Activated CD8-positive, alpha-beta memory T cell treated with anti-CD3 and anti-CD28 coated beads, Interleukin-2, amount 50 U/mL, for 1 hour (primary cell): Measurements from ENCODE around the gene KASH5.

ENCODE experiments used
- DNase-seq: peaks from one replicate; pipeline ENCODE4 v3.0.0-alpha.2; 2020; ENCODE audit errors: extremely low read depth

KASH5 gene

DNA sequence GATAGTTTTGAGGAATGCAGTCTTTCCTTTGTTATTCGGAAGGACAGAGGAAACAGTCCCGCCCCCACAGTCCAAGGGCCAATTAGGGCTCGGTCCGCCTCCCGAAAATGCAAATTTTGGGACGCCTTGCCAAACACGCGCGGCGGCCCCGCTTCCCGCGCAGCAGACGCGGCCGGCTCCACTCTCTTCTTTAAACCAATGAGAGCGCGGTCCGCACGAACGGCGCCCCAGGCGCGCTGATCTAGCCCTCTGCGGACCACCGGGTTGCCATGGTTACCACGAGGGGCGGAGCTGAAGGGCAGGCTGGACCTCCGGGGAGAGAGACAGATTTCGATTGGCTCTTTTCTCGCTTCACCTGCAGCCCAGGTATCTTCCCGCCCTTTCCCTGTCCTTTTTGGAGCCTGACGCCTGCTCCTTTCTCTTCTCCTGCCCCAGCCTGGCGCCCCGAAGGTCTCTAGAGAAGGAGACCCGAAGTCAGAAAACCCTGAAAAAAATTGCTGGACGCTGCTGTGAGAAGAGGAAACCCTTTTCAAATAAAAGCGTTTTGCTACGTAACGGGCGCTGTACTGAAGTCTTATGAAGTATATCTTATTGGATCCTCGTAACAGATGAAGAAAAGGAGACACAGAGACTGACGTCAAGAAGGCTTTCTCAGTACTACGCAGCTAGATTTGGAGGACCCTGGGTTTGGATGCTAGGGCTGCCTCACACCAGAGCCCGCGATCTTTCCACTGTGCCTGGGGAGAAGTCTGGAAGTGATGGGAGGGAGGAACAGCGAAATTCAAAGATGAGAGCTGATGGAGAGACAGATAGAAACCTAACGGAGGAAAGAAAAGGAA is 33.2 kb downstream of the KASH5 start:
- no peak for DNase-seq

DNA sequence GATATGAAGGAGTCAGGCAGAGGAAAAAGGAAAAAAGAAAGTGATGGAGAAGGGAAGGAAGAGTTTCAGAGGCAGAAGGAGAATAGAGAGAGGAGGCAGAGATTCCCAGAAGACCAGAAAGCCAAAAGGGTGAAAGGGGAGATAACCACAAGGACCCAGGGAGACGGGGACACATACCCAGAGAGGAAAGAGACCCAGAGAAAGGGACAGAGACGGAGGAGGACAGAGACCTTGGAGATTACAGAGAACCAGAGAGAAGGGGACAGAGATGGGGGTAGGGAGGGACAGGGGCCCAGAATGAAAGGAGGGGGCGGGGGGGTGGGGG is 33.8 kb downstream of the KASH5 start:
- DNase-seq: no peak

DNA sequence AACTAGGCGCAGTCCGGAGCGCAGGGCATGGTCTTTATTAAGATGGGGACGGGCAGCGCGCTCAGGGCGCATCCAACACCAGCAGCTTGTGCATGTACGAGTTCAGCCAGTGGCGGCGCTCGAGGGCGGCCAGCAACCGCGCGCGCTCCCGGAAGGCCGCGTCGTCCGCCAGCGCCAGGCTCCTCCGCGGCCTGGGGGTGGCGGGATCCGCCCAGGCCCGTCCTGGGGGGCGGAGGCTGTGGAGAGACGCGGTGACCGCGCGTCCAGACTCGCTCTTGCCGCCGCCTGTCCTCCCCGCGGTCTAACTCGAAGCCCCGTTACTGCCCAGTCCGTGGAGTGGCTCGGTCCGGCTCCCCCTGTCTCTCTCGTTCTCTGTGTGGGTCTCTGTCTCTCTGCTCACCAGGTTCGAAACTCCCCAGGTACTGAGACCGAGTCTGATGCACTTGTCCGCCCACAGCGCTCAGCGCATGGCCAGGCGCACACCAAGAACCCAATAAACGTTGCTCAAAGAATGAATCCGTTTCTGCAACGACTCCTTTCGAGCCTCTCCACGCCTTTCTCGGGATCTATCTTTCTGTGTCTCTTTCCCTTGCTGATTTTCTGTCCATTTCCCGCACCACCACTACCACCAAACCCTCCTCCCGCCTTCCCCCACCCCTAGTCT is 34.5 kb downstream of the KASH5 start:
- DNase-seq: no peak

DNA sequence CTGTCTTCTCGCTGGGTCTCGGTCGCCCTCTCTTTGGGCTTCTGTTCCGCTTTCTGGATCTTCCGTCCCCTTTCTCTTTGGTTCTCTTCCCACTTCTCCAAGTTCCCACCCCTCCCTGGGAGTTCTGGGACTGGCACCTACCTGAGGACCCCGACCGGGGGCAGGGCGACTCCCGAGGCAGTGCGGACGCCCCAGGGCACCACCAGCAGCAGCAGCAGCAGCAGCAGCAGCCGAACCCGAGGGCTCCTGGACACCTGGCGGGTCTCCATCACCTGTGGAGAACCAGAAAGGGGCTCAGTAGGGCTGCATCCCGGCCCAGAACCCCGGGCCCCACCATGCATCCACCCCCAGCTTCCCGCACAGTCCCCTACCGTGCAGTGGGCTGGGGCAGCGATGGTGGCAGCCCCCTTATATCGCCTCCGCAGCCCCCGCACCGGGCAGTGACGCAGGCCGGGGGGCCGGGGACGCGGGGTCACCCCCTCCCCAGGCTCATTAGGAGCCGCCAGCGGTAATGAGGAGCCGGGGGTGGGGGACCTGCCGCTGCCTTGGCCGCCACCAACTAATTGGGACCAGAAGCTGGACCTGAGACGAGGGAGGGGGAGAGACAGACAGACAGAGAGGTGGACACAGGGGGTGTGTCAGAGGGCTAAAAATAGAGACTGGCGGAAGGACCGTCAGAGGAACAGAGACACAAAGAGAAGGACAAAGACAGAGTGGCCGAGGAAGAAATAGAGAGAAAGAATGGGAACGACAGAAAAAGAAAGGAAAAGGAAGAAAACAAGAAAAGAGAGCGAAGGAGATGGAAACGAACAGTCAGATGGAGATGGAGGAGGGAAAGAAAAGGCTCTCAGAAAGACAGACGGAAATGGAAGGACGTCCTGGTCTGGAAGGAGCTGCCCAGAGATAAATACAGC is 35.3 kb downstream of the KASH5 start, which contains the start of gene PTH2:
PTH2 (minus strand) TSS at position 371 of the 914 bp plus-strand sequence; CDS start at position 269, 102 bp downstream.
- no peak for DNase-seq

DNA sequence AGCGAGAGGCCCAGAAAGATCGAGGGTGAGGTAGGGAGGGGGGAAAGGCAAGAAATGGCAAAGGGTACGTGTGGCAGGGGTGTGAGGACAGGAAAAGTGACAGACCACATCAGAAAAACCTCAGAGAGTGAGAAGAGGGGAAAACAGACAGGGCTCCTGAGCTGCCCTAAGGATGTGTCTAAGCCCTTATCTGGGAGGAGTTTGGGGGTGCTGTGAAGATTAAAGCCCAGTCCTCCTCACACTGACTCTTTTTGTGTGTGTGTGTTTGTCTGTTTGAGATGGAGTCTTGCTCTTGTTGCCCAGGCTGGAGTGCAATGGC is 35.9 kb downstream of the KASH5 start:
- no peak for DNase-seq

DNA sequence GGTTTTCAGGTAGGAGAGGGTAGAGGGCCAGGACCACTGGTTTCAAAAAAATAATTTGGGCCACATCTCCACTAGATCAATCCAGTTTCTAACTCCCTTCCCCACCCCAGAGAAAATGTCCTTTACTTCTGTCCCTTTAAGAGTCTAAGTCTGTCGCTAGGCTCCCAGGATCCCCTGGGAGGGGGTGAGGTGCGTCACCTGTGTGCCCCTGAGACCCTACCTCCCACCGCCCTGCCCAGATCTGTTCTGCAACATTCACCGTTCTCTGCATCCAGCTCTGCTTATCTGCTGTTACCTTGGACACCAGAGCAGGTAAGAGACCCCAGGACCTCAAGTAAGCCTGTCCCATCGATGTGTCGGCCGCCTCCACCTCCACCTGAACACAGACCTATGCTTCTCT is 37.1 kb downstream of the KASH5 start, which contains the start of gene GFY:
GFY (plus strand) TSS at position 211 of the 400 bp plus-strand sequence. CDS start 1,043 bp downstream, outside the sequence.
- DNase-seq: no peak

DNA sequence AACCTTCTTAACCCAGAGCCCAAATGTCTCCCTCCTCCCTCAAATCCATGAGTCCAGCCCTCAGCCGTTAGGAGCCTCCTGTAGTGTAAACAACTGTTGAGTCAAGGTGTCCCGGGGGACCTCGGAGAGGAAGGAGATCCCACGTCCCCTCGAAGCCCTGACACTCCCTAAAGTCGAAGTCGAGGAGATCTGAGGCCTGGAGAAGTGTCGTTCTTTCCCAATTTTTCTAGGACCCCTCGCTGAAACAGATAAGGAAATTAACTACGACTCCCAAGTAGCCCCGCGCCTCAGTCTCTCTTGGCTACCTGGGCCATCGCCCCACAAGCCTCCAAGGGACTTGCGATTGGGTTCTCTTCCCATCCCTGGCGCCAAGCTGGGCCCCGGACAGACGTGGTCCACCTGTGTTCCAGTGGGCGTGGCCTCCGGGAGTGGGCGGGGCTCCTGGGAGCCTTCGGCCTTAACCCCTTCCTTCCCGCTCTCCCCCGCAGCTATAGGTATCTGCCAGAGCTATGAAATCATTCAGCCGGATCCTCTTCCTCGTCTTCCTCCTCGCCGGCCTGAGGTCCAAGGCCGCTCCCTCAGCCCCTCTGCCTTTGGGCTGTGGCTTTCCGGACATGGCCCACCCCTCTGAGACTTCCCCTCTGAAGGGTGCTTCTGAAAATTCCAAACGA is 38.0 kb downstream of the KASH5 start:
- DNase-seq: no peak

DNA sequence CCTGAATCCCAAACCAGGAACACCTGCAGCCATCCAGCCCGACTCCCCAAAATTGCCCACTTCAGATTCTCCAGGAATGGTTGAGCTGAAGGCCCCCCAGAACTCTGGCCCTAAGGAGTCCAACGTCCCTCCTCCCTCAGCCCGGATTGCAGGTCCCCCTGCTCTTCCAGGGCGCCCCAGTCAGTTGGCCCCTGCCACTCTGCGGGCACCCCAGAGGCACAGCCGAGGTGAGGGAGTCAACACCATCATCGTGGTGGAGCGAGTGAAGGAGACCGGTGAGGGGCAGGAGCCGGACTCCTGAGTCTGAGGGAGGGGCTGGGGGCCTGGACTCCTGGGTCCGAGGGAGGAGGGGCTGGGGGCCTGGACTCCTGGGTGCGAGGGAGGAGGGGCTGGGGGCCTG is 39.3 kb downstream of the KASH5 start:
- DNase-seq: no peak

DNA sequence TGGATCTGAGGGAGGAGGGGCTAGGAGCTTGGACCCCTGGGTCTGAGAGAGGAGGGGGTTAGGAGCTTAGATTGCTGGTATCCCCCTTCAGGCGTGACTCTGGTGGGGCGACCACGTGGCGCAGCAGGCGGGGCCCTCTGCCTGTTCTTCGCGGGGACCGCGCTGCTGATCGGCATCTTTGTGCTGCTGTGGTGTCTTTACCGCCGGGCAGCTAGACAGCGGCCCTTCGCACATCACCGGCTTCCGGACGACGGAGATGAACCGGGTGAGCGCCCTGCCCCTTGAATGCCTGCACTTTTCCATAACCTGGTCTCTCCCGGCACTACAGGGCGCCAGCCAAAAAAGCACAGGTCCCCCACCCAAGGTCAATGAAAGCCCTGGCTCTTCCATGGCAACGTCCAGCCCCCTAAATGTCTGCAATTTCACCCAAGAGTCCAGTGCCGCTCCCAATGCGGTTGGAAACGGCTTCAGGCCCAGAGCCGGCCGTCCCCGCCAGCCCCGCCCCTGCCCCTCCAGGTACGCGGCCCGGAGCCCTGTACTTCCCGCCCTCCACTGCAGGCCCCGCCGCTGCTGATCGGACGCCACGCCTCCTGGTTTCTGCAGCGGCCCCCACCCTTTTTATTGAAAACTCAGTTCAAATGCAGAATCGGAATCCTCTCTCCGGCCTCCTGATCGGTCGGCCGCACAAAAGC is 40.0 kb downstream of the KASH5 start:
- no peak for DNase-seq

DNA sequence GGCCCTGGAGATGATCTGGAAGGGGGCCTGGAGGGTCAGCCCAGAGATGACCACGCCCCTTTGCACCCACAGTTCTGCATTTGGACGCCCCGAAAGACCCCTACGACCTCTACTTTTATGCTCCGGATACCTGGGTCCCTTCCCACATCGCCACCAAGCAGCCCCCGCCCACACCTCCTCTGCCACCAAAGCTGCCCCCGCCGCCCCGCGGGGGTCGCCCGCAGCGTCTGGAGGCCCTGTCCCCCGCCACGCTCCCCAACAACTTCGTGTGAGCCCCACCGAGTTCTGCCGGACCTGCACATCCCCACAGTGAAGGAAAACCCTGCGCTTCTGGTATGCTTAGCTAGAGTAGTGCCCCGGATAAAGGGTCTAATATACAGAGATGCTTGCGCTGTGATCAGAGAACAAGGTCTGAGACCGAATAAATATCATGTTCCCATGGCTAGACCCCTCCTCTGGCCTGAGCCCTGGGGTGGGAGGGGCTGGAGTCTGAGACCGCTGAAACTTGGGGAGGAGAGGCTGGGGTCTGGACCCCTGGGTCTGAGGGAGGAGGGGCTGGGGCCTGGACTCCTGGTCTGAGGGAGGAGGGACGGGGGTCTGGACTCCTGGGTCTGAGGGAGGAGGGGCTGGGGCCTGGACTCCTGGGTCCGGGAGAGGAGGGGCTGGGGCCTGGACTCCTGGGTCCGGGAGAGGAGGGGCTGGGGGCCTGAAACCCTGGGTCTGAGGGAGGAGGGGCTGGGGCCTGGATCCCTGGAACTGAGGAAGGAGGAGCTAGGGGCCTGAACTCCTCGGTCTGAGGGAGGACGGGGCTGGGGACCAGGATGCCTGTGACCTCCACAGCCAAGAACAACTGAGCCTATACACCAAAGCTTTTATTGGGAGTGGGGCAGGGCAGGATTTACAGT is 40.8 kb downstream of the KASH5 start:
- DNase-seq: no peak

DNA sequence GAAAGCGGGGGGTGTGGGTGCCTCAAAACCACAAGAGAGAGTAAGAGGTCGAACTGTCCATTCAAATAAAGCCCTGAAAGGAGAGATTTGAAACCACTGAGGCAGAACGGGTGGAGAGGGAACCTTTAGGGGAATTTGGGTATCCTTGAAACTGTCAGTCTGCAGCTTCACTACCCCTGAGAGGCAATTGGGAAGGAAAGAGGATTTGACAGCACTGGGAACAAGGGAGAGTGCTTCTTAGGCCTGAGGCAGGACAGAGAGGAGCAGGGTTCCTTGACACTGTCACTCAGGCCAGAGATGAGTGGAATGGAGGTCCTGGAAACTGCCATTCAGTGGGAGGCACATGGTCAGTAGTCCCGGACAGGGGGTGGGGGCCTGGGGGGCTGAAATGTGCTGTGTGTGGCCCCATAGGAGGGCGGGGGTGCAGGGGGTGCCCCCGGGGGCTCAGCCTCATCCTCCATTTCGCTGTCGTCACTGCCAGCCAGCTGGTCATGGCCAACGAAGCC is 42.2 kb downstream of the KASH5 start:
- DNase-seq: no peak

DNA sequence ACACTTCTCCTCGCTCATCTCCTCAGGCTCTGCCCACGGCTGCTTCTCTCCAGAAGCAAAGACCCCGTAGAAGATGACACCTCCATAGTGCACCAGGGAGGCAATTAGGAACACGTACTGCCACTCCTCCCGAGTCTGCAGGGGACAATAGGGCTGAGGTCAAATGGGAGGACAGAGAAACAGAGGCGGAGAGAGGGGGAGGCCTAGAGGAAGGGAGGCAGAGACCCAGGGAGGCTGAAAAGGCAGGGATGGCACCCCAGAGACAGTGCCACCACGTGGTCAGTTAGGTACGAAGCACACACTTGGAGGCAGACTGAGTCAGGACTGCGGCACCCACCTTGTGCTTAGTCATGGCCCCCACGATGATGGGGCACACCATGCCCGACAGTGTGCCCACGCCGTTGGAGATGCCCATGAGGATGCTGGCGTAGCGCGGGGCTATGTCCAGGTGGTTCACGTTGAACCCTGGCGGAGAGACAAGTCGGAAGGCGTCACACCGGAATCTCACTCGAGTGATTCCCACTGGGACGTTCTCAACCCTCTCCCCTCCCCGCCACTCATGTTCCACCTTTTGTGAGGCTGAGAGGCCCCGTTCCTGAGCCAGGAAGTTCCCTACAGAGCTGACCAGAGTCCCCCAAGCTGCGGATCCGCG is 42.8 kb downstream of the KASH5 start:
- no peak for DNase-seq

DNA sequence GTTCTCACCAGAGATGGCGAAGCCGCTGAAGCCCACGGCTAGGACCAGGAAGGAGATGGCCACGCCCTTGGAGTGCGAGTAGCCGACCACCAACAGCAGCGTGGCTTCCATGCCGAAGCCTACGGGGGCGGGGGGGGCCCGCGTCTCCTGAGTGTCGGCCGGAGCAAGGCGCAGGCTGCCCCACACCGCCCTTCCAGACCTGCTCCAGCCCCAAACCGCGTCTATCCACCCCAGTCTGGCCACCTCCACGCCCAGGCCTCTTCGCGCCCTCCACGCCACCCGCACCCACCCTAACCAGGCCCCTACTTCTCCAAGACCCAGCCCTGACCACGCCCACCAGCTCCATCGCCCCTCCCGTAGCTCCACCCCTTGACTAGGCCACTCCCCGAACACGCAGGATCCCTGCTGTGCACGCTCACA is 43.3 kb downstream of the KASH5 start:
- DNase-seq: no peak

DNA sequence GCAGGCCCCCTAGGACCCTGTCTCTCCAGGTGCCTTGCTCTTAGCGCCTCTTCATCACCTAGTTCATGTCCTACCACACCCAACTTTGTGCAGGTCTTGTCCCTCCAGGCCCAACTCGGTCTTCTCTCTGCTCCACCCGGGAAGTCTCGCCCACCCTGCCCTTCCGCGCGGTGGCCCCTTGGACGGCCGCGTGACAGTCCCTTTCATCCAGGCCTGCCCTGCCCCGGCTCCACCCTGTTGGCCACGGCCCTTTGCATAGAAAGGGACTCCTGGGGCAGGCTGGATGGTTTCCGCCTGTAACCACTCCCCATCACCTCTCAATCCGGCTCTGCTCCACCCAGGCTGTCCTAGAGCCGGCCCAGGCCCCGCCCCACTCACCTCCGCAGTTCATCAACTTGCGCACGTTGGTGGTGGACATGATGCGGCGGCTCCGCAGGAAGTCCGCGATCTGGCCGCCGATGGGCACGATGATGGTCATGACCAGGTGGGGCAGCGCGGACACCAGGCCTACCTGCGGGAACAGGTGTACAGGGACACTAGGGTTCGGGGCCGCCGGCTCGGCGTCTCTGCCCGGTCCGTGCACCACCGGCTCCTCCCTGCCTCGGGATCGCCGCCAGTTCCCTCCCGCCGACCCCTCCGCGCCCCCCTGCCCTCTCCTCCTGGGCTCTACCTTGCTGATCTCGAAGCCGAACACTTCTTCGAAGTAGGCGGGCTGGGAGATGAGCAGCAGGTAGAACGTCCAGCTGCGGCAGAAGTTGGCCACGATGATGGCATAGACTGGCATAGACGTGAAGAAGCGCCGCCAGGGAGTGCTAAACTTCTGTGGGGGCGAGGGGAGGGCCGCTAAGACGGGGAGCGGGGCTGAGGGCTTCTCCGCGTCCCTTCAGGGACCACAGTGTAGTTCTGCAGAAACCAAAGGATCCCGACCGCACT is 44.4 kb downstream of the KASH5 start:
- no peak for DNase-seq

DNA sequence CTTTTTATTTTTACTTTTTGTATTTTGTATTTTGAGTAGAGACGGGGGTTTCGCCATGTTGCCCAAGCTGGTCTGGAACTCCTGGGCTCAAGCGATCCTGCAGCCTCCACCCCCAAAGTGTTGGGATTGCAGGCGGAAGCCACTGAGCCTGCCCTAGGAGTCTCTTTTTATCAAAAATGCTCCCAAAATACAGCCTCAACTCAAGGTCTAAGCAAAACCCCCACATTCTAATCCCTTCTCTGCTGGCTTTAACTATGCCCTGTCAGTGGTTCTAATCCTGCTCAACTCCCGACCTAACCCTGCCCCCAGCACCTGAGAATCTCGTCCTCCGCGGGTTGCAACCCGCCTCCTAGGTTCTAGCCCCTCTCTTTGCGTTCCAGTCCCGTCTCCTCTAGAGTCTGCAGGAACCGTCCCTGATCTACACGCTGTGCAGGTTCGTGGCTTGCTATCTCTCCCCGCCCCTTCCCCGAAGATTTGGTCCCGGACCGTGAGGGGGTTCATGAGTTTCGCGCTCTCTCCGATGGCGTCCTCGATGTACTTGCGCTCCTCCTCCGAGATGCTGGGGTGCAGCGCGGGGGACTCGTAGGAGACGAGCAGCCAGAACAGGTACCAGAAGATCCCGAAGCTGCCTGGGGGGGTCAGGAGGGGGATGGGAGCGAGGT is 45.3 kb downstream of the KASH5 start:
- no peak for DNase-seq

DNA sequence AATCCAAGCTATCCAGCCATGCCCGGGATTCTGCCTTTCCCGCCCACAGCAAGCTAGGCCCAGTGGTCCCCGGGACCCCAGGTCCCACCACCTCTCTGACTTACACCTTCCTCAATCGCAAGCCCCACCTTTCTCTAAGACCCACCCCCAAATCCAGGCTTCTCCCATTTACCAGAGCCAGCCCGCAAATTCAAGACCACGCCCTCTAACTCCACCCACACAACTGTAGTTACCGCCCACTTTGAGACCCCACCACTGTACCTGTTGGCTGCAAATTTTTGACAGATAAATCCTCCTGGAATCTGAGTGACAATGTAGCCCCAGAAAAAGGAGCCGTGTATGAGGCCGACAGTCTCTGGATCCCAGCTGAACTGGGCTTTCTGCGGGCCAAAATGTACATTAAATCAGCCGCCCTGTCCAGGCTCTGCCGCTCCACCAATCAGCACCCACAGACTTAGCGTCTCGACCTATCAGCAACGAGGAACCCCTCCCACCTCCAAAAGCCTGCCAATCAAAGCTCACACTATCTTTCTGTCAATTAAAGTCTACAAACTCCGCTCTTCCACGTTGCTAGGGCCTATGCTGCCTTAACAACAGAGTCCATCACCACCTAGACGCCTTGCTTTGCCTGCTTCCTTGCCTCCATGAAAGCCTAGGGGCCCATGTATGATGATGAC is 47.0 kb downstream of the KASH5 start:
- no peak for DNase-seq

DNA sequence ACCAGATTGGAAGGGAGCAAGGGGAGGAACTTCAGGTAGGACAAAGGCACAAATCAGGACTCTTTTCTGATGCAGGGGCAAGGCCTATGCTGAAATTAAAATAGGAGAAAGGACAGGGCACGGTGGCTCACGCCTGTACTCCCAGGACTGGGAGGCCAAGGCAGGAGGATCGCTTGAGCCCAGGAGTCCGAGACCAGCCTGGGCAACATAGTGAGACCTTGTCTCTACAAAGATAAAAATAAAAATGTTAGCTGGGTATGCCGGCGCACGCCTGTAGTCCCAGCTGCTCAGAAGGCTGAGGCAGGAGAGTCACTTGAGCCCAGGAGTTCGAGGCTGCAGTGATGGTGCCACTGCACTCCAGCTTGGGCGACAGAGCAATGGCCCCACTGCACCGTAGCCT is 47.6 kb downstream of the KASH5 start:
- DNase-seq: no peak
